ENCODE results near the gene KCNJ4. TPM values are rescaled to one million over a fixed set of nuclear protein-coding genes. Genes with fewer than 3 reads are reported as not detected.
"Not testable (repeated sequence)": the region's sequence is repeated elsewhere in the genome, so short reads cannot be mapped to it uniquely, and the experiment has no call there.

Gene KCNJ4
- total RNA-seq, 1 donor from 2014 or later: 1.7 TPM

GRCh38 chr22:38404419-38404818, 50.6 kb downstream of the KCNJ4 start:
- Mint-ChIP-seq H3K9me3 (ENCODE audit: low read depth) (no peaks in the 10 kb centered on the region), H3K4me1 (ENCODE audit: low read depth) (peaks cover 24% of the 10 kb centered on the region), H3K36me3 (ENCODE audit: insufficient read depth) (no peaks in the 10 kb centered on the region), H3K4me3 (ENCODE audit: low read depth) (no peak overlapping the region), H3K27me3 (no peaks in the 10 kb centered on the region), H3K27ac (peak overlapping the region; percentile 73)
- no peak for TF ChIP-seq CTCF (IDR thresholded peaks at IDR 0.05; ENCODE audit: unreplicated experiment)
- DNase-seq (ENCODE audit: low spot score, unreplicated experiment): no peak

- DNase-seq (ENCODE audit: low spot score, unreplicated experiment): no peak
- H3K4me3 Mint-ChIP-seq (ENCODE audit: low read depth): no peak overlapping the region
- no peaks in the 10 kb centered on the region for H3K36me3 Mint-ChIP-seq (ENCODE audit: insufficient read depth)
- H3K27me3 Mint-ChIP-seq: no peaks in the 10 kb centered on the region
- no peak overlapping the region for H3K27ac Mint-ChIP-seq
- H3K4me1 Mint-ChIP-seq (ENCODE audit: low read depth): peaks cover 27% of the 10 kb centered on the region
- no peak for TF ChIP-seq CTCF (IDR thresholded peaks at IDR 0.05; ENCODE audit: unreplicated experiment)
- no peaks in the 10 kb centered on the region for H3K9me3 Mint-ChIP-seq (ENCODE audit: low read depth)
These were observed 51.2 kb downstream of the KCNJ4 start for GRCh38 chr22:38403812-38404211.

DNA sequence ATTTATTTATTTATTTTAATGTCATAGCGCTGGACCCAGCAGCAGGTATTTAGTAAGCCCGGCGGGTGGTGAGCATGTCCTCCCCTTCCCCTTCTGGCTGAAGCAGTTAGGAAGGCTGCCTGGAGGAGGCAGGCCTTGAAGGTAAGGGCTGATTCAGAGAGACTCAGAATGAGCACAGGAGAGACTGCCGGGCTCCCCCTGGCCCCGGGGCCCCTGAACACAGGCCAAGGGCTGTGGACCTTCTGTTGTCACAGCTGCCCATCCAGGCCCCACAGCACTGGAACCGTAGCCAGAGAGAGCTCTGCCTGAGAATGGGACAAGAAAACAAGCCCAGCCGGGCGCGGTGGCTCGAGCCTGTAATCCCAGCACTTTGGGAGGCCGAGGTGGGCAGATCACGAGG, 52.8 kb downstream of the KCNJ4 start:
- Mint-ChIP-seq H3K9me3 (ENCODE audit: low read depth) (no peaks in the 10 kb centered on the region), H3K36me3 (ENCODE audit: insufficient read depth) (no peaks in the 10 kb centered on the region), H3K4me3 (ENCODE audit: low read depth) (no peak overlapping the region), H3K27ac (no peak overlapping the region), H3K4me1 (ENCODE audit: low read depth) (peaks cover 27% of the 10 kb centered on the region), H3K27me3 (no peaks in the 10 kb centered on the region)
- DNase-seq (ENCODE audit: low spot score, unreplicated experiment): no peak
- no peak for TF ChIP-seq CTCF (IDR thresholded peaks at IDR 0.05; ENCODE audit: unreplicated experiment)

- peak overlapping the region; percentile 46 for H3K4me3 Mint-ChIP-seq (ENCODE audit: low read depth)
- peaks cover 32% of the 10 kb centered on the region for H3K4me1 Mint-ChIP-seq (ENCODE audit: low read depth)
- H3K36me3 Mint-ChIP-seq (ENCODE audit: insufficient read depth): no peaks in the 10 kb centered on the region
- H3K27me3 Mint-ChIP-seq: no peaks in the 10 kb centered on the region
- TF ChIP-seq CTCF (IDR thresholded peaks at IDR 0.05; ENCODE audit: unreplicated experiment): no peak
- peak overlapping the region; percentile 96 for H3K27ac Mint-ChIP-seq
- H3K9me3 Mint-ChIP-seq (ENCODE audit: low read depth): no peaks in the 10 kb centered on the region
- DNase-seq (ENCODE audit: low spot score, unreplicated experiment): no peak
These were observed 53.5 kb downstream of the KCNJ4 start for GRCh38 chr22:38401336-38402084.

- not testable (repeated sequence) for H3K4me3 Mint-ChIP-seq (ENCODE audit: low read depth); H3K36me3 Mint-ChIP-seq (ENCODE audit: insufficient read depth); DNase-seq (ENCODE audit: low spot score, unreplicated experiment); H3K9me3 Mint-ChIP-seq (ENCODE audit: low read depth); H3K27me3 Mint-ChIP-seq
- H3K27ac Mint-ChIP-seq: peak overlapping the region; percentile 96
- peaks cover 44% of the 10 kb centered on the region for H3K4me1 Mint-ChIP-seq (ENCODE audit: low read depth)
These were observed 54.7 kb downstream of the KCNJ4 start for GRCh38 chr22:38400256-38400655.

Data from progenitor cell of endocrine pancreas (in vitro differentiated cells).